ENCODE data around the gene TERF2IP.

DNA sequence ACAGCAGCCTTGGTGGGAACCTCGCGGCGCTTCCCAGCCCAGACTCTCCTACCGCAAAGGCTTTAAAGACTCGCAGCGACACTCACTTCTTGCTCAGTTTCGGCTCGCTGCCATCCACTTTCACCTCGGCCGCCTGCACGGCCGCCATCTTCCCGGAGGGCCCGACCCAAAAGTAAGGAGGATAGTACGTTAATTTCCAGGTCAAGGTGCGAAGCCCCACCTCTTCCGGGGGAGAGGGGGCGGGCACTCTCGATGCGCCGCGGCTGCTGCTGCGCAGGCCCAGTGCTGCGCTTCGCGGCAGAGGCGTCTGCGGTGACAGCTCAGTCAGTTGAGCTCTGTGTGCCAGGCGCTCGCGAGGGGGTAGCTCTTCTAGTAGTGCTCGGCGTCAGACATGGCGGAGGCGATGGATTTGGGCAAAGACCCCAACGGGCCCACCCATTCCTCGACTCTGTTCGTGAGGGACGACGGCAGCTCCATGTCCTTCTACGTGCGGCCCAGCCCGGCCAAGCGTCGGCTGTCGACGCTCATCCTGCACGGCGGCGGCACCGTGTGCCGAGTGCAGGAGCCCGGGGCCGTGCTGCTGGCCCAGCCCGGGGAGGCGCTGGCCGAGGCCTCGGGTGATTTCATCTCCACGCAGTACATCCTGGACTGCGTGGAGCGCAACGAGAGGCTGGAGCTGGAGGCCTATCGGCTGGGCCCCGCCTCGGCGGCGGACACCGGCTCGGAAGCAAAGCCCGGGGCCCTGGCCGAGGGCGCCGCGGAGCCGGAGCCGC lies at the start of gene TERF2IP, which contains the start of gene KARS1:
- TF ChIP-seq, protein P1, sequence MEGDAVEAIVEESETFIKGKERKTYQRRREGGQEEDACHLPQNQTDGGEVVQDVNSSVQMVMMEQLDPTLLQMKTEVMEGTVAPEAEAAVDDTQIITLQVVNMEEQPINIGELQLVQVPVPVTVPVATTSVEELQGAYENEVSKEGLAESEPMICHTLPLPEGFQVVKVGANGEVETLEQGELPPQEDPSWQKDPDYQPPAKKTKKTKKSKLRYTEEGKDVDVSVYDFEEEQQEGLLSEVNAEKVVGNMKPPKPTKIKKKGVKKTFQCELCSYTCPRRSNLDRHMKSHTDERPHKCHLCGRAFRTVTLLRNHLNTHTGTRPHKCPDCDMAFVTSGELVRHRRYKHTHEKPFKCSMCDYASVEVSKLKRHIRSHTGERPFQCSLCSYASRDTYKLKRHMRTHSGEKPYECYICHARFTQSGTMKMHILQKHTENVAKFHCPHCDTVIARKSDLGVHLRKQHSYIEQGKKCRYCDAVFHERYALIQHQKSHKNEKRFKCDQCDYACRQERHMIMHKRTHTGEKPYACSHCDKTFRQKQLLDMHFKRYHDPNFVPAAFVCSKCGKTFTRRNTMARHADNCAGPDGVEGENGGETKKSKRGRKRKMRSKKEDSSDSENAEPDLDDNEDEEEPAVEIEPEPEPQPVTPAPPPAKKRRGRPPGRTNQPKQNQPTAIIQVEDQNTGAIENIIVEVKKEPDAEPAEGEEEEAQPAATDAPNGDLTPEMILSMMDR (conservative IDR thresholded peaks at IDR 0.05 in 1 of 2, IDR thresholded peaks at IDR 0.05 in 1 of 2; ENCODE audit: low read depth in 1 of 2, low read length in 2 of 2): no peak
- TF ChIP-seq EZH2 (IDR thresholded peaks at IDR 0.05; ENCODE audit: low read length, missing control alignments): no peak

Data from fibroblast of lung (primary cell).